ENCODE measurements around the gene MPZL1.
A peak's percentile ranks its signal among the peaks of the same experiment; 100 is the strongest.
"Not testable (repeated sequence)": the region's sequence is repeated elsewhere in the genome, so short reads cannot be mapped to it uniquely, and the experiment has no call there.

MPZL1 gene

GRCh38 chr1:167819849-167820683 lies 98.3 kb downstream of the MPZL1 start:
- no peak for DNase-seq

GRCh38 chr1:167820684-167821355 lies 99.0 kb downstream of the MPZL1 start:
- no peak for DNase-seq

GRCh38 chr1:167821356-167821685 lies 99.5 kb downstream of the MPZL1 start:
- no peak for DNase-seq

GRCh38 chr1:167821969-167822685 lies 100.3 kb downstream of the MPZL1 start:
- no peak for DNase-seq

GRCh38 chr1:167824163-167824794 lies 102.5 kb downstream of the MPZL1 start:
- peak; percentile 49 for DNase-seq

- no peak for DNase-seq
Observed at GRCh38 chr1:167825419-167826079, 103.8 kb downstream of the MPZL1 start.

GRCh38 chr1:167826127-167826526 lies 104.3 kb downstream of the MPZL1 start:
- no peak for DNase-seq

- peak; percentile 17 for DNase-seq
Observed at GRCh38 chr1:167829868-167830267, 108.1 kb downstream of the MPZL1 start.

- DNase-seq, result not testable (repeated sequence)
Observed at GRCh38 chr1:167830668-167831067, 108.9 kb downstream of the MPZL1 start.

GRCh38 chr1:167832693-167833092 lies 110.9 kb downstream of the MPZL1 start:
- DNase-seq, result no peak

GRCh38 chr1:167833904-167834303 lies 112.1 kb downstream of the MPZL1 start:
- no peak for DNase-seq

GRCh38 chr1:167836197-167836596 lies 114.4 kb downstream of the MPZL1 start:
- DNase-seq, result no peak

- no peak for DNase-seq
Observed at GRCh38 chr1:167837326-167837725, 115.5 kb downstream of the MPZL1 start.

- DNase-seq, result no peak
Observed at GRCh38 chr1:167839009-167839408, 117.2 kb downstream of the MPZL1 start.

Measured in NCI-H1105 (cell line).